Transverse colon (tissue), 4 donors: ENCODE data around the gene CYRIA. TPM values are rescaled to one million over a fixed set of nuclear protein-coding genes. Genes with fewer than 3 reads are reported as not detected.

Source experiments
- DNase-seq: peaks from one replicate; pipeline ENCODE4 v3.0.0-alpha.2; 2019
- H3K27ac ChIP-seq, 4 donors: fragments of 200-600 bp; sonication (generic); 2 replicates each; pipeline ENCODE4 v1.5.1; 2016 to 2018; ENCODE audit warnings: inconsistent platforms in 4 of 4
- H3K27me3 ChIP-seq: fragments of 200-600 bp; sonication (generic); 2 replicates; pipeline ENCODE4 v1.5.1; 2017; ENCODE audit warnings: inconsistent platforms
- H3K36me3 ChIP-seq, 4 donors: fragments of 200-600 bp; sonication (generic); 2 replicates each; pipeline ENCODE4 v1.5.1; 2017 to 2019; ENCODE audit warnings: inconsistent platforms in 4 of 4
- H3K4me1 ChIP-seq, 4 donors: fragments of 200-600 bp; sonication (generic); 2 replicates each; pipeline ENCODE4 v1.5.1; 2017 to 2020; ENCODE audit warnings: inconsistent platforms in 4 of 4
- H3K4me3 ChIP-seq, 4 donors: fragments of 200-600 bp; sonication (generic); 1 replicate in 1 of 4; 2 replicates in 3 of 4; pipeline versions ENCODE4 v1.5.1 to v1.6.1; 2017 to 2019; ENCODE audit warnings: inconsistent platforms in 4 of 4
- H3K9me3 ChIP-seq, 2 donors: fragments of 200-600 bp; sonication (generic); 2 replicates each; pipeline ENCODE4 v1.5.1; 2017 to 2019; ENCODE audit warnings: inconsistent platforms in 2 of 2
- EP300 ChIP-seq: sonication (generic); formaldehyde crosslinking; IDR thresholded peaks from one replicate; pipeline ENCODE4 v1.6.1; 2017; ENCODE audit warnings: antibody characterized with exemption, low read depth
- POLR2A ChIP-seq: fragments of 450-650 bp; IDR thresholded peaks from one replicate; pipeline ENCODE4 v1.6.1; 2016; ENCODE audit warnings: antibody characterized with exemption, mild to moderate bottlenecking, moderate library complexity
- POLR2AphosphoS5 ChIP-seq, 3 donors: sonication (generic); formaldehyde crosslinking; IDR thresholded peaks; one replicate each; pipeline ENCODE4 v1.6.1; 2016; ENCODE audit warnings: antibody characterized with exemption in 3 of 3
- WGBS, 2 donors: methylation state at CpG; one replicate each; pipeline ENCODE4 v1.1.5; 2018; ENCODE audit warnings: low coverage in 1 of 2; 5-methylcytosine and 5-hydroxymethylcytosine counted together
- in situ Hi-C, 4 donors: fragments of 200-750 bp; cut with MboI; loops; one replicate each; pipeline versions ENCODE4 v1.15.0 to v1.15.1; 2017; ENCODE audit warnings: low sequenced_read_pairs in 3 of 4, low pct_ligation_motif_present in 1 of 4, low pct_unique_long_range_greater_than_20kb in 1 of 4
- intact Hi-C: fragments of 100-400 bp; cut with DNase I; formaldehyde crosslinking; loops from one replicate; pipeline ENCODE4 v1.15.1; 2023; ENCODE audit warnings: low total_unique reads
- total RNA-seq, 4 donors: library from RNA; depleted of rRNA; stranded (reverse); fragments of >200 nt; gene quantifications; one replicate each; pipeline ENCODE4 v1.1.0, GENCODE V29; 2016
- TF ChIP-seq, protein P1 (sequence below), 5 experiments: fragments of 200-600 bp in 3 of 5; fragments of 450-650 bp in 2 of 5; sonication (generic) in 3 of 5; IDR thresholded peaks; 1 replicate in 2 of 5; 2 replicates in 3 of 5; pipeline ENCODE4 v1.5.1; 2016 to 2017; ENCODE audit warnings: antibody characterized with exemption in 5 of 5, inconsistent platforms in 3 of 5, mild to moderate bottlenecking in 2 of 5, moderate library complexity in 1 of 5

Gene CYRIA
- total RNA-seq, 4 donors from 2014 or later, result 0.20 to 8.4 (median 2.6) TPM

DNA sequence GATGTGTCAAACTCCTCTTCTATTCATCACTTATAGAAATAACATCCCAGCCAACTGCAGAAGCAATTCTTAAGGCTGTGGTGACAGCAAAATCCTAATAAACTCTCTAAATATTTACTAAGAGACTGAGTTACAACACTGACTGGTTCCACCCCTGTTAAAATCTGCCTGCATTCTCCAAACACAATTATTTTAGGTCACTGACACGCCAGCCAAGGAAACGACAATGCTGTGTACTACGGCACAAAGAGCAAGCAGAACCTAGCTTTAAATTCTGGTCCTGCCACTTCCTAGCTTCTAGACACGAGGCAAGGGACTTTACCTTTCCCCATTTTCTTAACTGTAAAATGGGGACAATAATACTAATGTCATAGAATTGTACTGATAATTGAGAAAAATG lies 4.1 kb downstream of the CYRIA start:
- intact Hi-C loops, result no loop called here
- TF ChIP-seq POLR2AphosphoS5 (IDR thresholded peaks at IDR 0.05) (no peak), EP300 (no peak), POLR2A (no peak)
- TF ChIP-seq, protein P1, sequence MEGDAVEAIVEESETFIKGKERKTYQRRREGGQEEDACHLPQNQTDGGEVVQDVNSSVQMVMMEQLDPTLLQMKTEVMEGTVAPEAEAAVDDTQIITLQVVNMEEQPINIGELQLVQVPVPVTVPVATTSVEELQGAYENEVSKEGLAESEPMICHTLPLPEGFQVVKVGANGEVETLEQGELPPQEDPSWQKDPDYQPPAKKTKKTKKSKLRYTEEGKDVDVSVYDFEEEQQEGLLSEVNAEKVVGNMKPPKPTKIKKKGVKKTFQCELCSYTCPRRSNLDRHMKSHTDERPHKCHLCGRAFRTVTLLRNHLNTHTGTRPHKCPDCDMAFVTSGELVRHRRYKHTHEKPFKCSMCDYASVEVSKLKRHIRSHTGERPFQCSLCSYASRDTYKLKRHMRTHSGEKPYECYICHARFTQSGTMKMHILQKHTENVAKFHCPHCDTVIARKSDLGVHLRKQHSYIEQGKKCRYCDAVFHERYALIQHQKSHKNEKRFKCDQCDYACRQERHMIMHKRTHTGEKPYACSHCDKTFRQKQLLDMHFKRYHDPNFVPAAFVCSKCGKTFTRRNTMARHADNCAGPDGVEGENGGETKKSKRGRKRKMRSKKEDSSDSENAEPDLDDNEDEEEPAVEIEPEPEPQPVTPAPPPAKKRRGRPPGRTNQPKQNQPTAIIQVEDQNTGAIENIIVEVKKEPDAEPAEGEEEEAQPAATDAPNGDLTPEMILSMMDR (IDR thresholded peaks at IDR 0.05), result no peak
- in situ Hi-C loops, result no loop called here
- WGBS, 2 donors, result 42 to 47% methylated on average over 4 of the region's 4 CpGs
- Histone ChIP-seq H3K27ac (peak overlapping the region; percentile 7 to 45 (median 20)), H3K4me1 (peaks cover 10 to 82% (median 23%) of the 10 kb centered on the region in 4 donors), H3K27me3 (peaks cover 20% of the 10 kb centered on the region), H3K36me3 (no peaks in the 10 kb centered on the region), H3K9me3 (no peaks in the 10 kb centered on the region), H3K4me3 (no peak overlapping the region)
- DNase-seq, result no peak

DNA sequence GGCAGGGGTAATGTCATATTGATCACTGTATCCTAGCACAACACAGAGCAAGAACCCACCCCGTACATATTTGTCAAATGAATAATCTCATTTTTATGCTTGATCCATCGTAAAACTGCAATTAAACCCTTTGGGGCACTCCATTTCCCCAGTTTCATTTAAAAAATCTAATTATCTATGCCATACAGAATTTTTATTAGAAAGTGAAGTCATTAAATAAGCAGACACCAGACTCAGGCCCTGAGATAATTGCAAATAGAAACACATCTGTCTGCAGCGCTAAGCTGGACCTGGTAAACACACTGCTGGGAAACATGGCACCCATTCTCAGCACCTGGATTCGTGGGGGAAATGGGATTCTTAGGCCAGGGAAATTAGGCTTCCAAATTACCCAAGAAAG lies 5.1 kb downstream of the CYRIA start:
- in situ Hi-C loops (no loop called here), intact Hi-C loops (no loop called here)
- WGBS, 2 donors, result 59% methylated on average over 4 of the region's 4 CpGs; no CpG with 5 or more reads in 1 of the 2 donors
- DNase-seq, result no peak
- no peak overlapping the region for H3K4me3 ChIP-seq
- peaks cover 16% of the 10 kb centered on the region for H3K27me3 ChIP-seq
- no peaks in the 10 kb centered on the region for H3K36me3 ChIP-seq
- H3K9me3 ChIP-seq, result no peaks in the 10 kb centered on the region
- H3K27ac ChIP-seq, result peak overlapping the region in 1 of 4 donors; percentile 83
- no peak for TF ChIP-seq POLR2AphosphoS5 (IDR thresholded peaks at IDR 0.05)
- H3K4me1 ChIP-seq, result peaks cover 10 to 84% (median 23%) of the 10 kb centered on the region in 4 donors

DNA sequence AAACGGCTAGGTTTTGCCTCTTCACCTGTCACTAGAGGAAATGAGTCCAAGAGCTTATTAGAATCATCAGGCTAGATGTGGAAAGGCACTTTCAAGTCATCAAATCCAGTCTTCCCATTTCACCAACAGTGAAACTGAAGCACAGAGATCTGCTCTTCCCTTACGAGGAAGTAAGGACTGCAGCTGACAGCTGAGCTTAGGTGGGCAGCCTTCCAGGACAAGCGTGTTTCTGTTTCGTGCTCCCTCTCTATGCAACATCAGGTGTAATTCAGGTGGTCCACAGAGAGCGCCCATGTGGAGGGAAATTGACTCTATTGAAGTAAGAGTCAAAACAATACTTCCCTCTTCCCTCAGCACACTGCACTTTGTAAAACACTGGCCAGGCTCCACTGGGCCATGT lies 5.5 kb downstream of the CYRIA start:
- Histone ChIP-seq H3K27me3 (peaks cover 12% of the 10 kb centered on the region), H3K4me3 (no peak overlapping the region), H3K9me3 (no peaks in the 10 kb centered on the region), H3K36me3 (no peaks in the 10 kb centered on the region), H3K27ac (peak overlapping the region in 2 of 4 donors; percentile 43 to 83), H3K4me1 (peaks cover 10 to 85% (median 20%) of the 10 kb centered on the region in 4 donors)
- in situ Hi-C loops, result no loop called here
- TF ChIP-seq, protein P1 (IDR thresholded peaks at IDR 0.05), result no peak
- no peak for TF ChIP-seq EP300
- intact Hi-C loops, result no loop called here
- no peak for DNase-seq
- 55% methylated on average over 5 of the region's 5 CpGs; no CpG with 5 or more reads in 1 of the 2 donors for WGBS, 2 donors

DNA sequence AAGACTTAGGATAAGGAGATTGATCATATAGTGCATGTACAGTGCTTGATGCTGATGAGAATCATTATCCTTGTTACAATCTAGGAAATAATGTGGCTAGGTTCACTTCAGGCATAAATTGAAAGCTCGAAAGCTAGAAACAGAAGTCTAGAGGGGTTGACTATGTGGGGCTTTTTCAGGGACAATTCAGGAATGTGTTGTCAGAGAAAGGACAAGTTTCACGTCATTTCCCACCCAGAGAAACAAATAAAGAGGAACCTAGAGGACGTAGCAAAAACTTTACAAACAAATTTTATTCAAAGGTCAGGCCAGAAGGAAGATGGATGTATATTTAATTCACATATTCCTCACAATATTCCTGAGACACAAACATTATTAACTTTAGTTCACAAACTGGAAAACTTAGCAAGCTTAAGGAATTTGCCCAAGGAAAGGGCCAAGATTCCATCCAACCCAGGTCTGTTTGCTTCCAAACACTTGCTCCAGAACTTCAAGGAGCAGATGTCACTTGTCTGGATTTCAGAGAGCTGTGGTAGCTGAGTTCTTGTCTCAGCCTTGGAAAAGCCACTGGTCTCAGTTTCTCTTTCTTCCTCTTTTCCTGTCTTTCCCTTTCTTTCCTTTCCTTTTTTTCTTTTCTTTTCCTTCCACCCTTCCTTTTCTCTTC lies 7.4 kb downstream of the CYRIA start:
- H3K4me1 ChIP-seq, result peaks cover 17 to 84% (median 24%) of the 10 kb centered on the region in 4 donors
- 53 to 80% methylated on average over 1 to 3 of the region's 3 CpGs for WGBS, 2 donors
- in situ Hi-C loops, result no loop called here

More for the DNA sequence above, 7.4 kb downstream of the CYRIA start:
- Histone ChIP-seq H3K27me3 (no peaks in the 10 kb centered on the region), H3K9me3 (no peaks in the 10 kb centered on the region), H3K27ac (peak overlapping the region; percentile 37 to 83 (median 62)), H3K4me3 (no peak overlapping the region), H3K36me3 (no peaks in the 10 kb centered on the region)
- DNase-seq, result no peak
- TF ChIP-seq POLR2A (no peak), POLR2AphosphoS5 (IDR thresholded peaks at IDR 0.05) (no peak), EP300 (no peak)
- TF ChIP-seq, protein P1 (IDR thresholded peaks at IDR 0.05), result no peak
- intact Hi-C loops, result no loop called here
